ENCODE measurements around the gene MZT2B.
"Not testable (repeated sequence)": the region's sequence is repeated elsewhere in the genome, so short reads cannot be mapped to it uniquely, and the experiment has no call there.

DNA sequence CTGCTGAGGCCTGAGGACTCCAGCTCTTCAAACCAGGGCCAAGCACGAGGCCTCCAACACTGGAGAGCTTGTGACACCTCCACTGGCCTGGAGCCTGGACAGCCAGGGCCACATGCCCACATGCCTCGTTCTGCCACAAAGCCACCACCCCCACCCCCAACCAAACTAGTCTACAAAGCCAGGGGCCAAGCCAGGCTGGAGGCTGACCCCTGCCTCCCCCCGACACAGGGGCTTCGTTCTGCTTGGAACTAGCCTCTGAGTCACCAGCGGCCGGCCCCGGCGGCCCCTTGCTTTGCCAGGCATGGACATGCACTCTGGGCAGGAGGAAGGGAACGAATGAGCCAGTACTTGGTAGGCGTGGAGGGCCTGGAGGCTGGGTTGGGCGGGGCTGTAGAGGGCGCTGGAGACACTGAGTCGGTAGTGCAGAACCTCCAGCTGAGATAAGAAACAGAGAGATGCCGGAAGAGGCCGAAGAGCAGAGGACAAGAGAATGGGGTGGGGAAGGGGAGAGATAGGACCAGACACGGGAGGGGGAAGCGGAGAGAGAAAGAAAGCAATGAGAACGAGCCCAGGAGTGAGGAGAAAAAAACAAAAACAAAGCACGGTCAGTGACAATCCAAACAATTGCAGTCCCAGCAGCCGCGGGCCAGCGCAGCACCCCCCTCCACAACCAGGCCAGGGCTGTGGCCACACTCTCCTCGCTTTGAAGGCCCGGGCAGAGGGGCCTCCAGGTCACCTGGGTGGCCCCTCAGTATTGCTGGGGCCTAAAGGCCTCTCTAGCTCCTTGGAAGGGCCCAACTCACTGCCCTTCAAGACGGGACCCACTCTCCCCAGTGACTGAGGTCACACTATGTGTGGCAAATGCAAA lies 21.0 kb upstream of the MZT2B start:
- not testable (repeated sequence) for TF ChIP-seq ZFP30 (CRISPR knock-in tag; IDR thresholded peaks at IDR 0.05); ESRRG (CRISPR knock-in tag; IDR thresholded peaks at IDR 0.05); ZNF70 (CRISPR knock-in tag; IDR thresholded peaks at IDR 0.05); ARNTL (CRISPR knock-in tag; IDR thresholded peaks at IDR 0.05; ENCODE audit: borderline replicate concordance, low read depth); SNAI2 (CRISPR knock-in tag; IDR thresholded peaks at IDR 0.05); RARB (CRISPR knock-in tag; IDR thresholded peaks at IDR 0.05); GLIS3 (CRISPR knock-in tag; IDR thresholded peaks at IDR 0.05); ZC3H10 (CRISPR knock-in tag; IDR thresholded peaks at IDR 0.05); ZFP3 (CRISPR knock-in tag; IDR thresholded peaks at IDR 0.05); BACH2 (CRISPR knock-in tag; IDR thresholded peaks at IDR 0.05; ENCODE audit: borderline replicate concordance); TOX (CRISPR knock-in tag; IDR thresholded peaks at IDR 0.05; ENCODE audit: borderline replicate concordance)
- TF ChIP-seq, protein P1, sequence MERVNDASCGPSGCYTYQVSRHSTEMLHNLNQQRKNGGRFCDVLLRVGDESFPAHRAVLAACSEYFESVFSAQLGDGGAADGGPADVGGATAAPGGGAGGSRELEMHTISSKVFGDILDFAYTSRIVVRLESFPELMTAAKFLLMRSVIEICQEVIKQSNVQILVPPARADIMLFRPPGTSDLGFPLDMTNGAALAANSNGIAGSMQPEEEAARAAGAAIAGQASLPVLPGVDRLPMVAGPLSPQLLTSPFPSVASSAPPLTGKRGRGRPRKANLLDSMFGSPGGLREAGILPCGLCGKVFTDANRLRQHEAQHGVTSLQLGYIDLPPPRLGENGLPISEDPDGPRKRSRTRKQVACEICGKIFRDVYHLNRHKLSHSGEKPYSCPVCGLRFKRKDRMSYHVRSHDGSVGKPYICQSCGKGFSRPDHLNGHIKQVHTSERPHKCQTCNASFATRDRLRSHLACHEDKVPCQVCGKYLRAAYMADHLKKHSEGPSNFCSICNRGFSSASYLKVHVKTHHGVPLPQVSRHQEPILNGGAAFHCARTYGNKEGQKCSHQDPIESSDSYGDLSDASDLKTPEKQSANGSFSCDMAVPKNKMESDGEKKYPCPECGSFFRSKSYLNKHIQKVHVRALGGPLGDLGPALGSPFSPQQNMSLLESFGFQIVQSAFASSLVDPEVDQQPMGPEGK (CRISPR knock-in tag; IDR thresholded peaks at IDR 0.05; ENCODE audit: borderline replicate concordance) = not testable (repeated sequence)
- TF ChIP-seq, protein P2, sequence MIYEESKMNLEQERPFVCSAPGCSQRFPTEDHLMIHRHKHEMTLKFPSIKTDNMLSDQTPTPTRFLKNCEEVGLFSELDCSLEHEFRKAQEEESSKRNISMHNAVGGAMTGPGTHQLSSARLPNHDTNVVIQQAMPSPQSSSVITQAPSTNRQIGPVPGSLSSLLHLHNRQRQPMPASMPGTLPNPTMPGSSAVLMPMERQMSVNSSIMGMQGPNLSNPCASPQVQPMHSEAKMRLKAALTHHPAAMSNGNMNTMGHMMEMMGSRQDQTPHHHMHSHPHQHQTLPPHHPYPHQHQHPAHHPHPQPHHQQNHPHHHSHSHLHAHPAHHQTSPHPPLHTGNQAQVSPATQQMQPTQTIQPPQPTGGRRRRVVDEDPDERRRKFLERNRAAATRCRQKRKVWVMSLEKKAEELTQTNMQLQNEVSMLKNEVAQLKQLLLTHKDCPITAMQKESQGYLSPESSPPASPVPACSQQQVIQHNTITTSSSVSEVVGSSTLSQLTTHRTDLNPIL (CRISPR knock-in tag; IDR thresholded peaks at IDR 0.05; ENCODE audit: low read depth) = not testable (repeated sequence)
- TF ChIP-seq, protein P3, sequence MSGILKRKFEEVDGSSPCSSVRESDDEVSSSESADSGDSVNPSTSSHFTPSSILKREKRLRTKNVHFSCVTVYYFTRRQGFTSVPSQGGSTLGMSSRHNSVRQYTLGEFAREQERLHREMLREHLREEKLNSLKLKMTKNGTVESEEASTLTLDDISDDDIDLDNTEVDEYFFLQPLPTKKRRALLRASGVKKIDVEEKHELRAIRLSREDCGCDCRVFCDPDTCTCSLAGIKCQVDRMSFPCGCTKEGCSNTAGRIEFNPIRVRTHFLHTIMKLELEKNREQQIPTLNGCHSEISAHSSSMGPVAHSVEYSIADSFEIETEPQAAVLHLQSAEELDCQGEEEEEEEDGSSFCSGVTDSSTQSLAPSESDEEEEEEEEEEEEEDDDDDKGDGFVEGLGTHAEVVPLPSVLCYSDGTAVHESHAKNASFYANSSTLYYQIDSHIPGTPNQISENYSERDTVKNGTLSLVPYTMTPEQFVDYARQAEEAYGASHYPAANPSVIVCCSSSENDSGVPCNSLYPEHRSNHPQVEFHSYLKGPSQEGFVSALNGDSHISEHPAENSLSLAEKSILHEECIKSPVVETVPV (CRISPR knock-in tag; IDR thresholded peaks at IDR 0.05) = not testable (repeated sequence)

Measured in SK-N-SH treated with all-trans-retinoic acid at 6 μM for 48 hours (cell line).